ENCODE data around the gene DQX1. TPM values are rescaled to one million over a fixed set of nuclear protein-coding genes. Genes with fewer than 3 reads are reported as not detected.

Gene DQX1
- total and polyA plus RNA-seq, 9 of the 15 experiments (the other 6 are each of a cell fraction or from before 2014, with no cell fraction given), result 0.04 to 0.38 (median 0.18) TPM; not detected in 1

DNA sequence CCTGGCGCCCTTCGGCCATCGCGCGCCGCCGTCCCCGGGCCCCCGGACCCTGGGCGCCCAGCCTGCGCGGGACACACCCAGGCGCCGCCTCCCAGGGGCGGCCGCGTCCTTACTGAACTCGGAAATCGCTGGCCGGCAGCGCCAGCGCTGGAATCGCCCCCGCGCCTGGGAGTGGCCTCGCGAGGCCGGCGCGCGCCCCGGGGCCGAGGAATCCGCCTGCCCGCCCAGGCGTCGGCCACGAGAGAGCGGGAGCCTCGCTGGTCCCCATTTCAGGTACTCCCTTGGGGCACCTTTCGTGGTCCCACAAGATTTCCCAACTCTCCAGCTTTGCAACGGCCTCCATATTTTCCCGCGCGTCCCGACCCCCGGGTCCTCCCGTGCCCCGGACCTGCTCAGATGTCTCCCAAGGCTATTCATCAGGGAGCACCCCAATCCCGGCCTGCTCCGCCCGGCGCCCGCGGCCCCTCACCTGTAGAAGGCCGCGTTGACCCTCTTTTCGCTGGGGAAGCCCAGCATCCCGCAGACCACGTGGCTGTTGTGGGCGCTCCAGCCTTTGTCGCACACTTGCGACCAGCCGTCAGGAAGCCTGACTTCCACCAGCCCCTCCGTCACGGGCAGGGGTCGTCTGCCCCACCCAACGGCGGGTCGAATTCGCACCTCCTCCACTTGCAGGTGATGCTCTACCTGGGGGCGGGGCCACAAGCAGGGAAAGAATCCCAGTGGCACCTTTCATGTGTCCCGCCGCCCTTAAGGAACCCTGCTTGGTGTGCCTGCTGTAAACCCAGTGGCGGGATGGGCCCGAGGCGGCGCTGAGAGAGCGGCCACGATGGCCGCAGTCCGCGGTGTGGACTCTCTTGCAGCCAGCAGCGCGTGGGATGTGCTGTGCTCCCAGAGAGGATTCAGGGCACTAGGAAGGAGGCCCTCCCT is 23.1 kb upstream of the DQX1 start (continued):
- no peak for TF ChIP-seq LARP7 (IDR thresholded peaks at IDR 0.05)
- TF ChIP-seq CHD2 (IDR thresholded peaks at IDR 0.05; ENCODE audit: low read depth, low read length), result peak; percentile 67
- TF ChIP-seq, protein P1, sequence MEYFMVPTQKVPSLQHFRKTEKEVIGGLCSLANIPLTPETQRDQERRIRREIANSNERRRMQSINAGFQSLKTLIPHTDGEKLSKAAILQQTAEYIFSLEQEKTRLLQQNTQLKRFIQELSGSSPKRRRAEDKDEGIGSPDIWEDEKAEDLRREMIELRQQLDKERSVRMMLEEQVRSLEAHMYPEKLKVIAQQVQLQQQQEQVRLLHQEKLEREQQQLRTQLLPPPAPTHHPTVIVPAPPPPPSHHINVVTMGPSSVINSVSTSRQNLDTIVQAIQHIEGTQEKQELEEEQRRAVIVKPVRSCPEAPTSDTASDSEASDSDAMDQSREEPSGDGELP (CRISPR knock-in tag; IDR thresholded peaks at IDR 0.05; ENCODE audit: borderline replicate concordance), result peak; percentile 41; the same call in 1 of the 2 replicates
- peak; percentile 90 for TF ChIP-seq CCNT2 (IDR thresholded peaks at IDR 0.05; ENCODE audit: borderline replicate concordance, extremely low read depth, insufficient read length, low read depth, low read length)
- TF ChIP-seq CREM (IDR thresholded peaks at IDR 0.05; ENCODE audit: low read depth), result peak; percentile 39; the same call in 1 of the 2 replicates
- 0 out of 2 replicates have a peak, but pooled peaks have one; percentile 32 for TF ChIP-seq TCF7 (IDR thresholded peaks at IDR 0.05; ENCODE audit: borderline replicate concordance)
- peak; percentile 60 for TF ChIP-seq SUPT5H (IDR thresholded peaks at IDR 0.05)
- no peak for TF ChIP-seq IRF2 (CRISPR knock-in tag; IDR thresholded peaks at IDR 0.05)

DNA sequence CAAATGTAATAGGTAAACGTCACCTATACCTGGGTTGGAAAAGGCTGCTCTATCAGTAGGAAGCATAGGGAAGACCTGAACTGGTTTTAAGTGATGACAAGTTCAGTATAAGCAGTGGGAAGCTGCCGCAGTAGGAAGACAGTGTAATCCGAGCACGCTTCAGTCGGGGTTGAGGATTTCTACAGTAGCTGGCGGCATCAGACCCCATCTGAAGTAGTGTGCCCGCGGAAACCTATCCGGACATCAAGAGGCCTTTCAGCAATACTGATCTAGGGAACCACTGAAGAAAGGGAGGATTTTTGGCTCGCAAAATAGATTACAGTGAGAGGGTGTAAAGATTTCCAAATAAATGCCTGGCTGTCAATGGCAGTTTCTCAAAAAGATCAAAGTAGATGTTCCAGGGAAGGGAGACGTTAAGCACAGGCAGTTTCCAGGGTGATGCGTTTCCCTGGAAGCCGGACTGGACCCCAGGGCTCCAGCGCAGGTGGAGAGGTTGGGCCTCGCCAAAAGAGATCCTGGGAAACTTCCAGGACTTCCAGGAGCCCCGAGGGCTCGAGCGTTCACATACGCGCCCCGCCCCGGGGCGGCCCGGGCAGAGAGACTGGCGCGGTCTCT is 22.4 kb upstream of the DQX1 start:
- Histone ChIP-seq H3K9me1 (ENCODE audit: control insufficient read depth, insufficient read depth, low read length) (no peaks in the 10 kb centered on the region), H3K9ac (ENCODE audit: insufficient read depth in 1 of 2, low read depth in 2 of 2, low read length in 2 of 2) (peak overlapping the region; percentile 65 to 93), H3K79me2 (ENCODE audit: control insufficient read depth, insufficient read depth, low read length) (peaks cover 1% of the 10 kb centered on the region; the same call in 1 of the 3 replicates), H3K4me3 (peak overlapping the region; percentile 46), H3K4me2 (ENCODE audit: insufficient read depth, low read length) (peak overlapping the region; percentile 77), H3K9me3 (replicated peaks; ENCODE audit: control insufficient read depth, insufficient read depth, low read depth, low read length) (no peaks in the 10 kb centered on the region), H3K27me3 (ENCODE audit: control insufficient read depth in 2 of 2, insufficient read depth in 2 of 2, low read length in 2 of 2) (no peaks in the 10 kb centered on the region), H3K27ac (ENCODE audit: extremely low read depth, low read depth, low read length) (peak overlapping the region; percentile 63; the same call in 2 of the 3 replicates), H3K4me1 (replicated peaks in 1 of 2; ENCODE audit: control insufficient read depth in 2 of 2, insufficient read depth in 2 of 2, low read length in 2 of 2) (peaks cover 22 to 40% of the 10 kb centered on the region in 2 experiments), H4K20me1 (replicated peaks; ENCODE audit: control insufficient read depth, insufficient read depth, low read length) (no peaks in the 10 kb centered on the region), H3K36me3 (ENCODE audit: control insufficient read depth, insufficient read depth, low read length) (no peaks in the 10 kb centered on the region), H2AFZ (ENCODE audit: low read depth, low read length) (peak overlapping the region; percentile 81)
- BruUV-seq (replicated peaks), result no TSS peak
- ChIA-PET POLR2A (interaction anchor here (0.7 to 0.8 kb wide), 2 partner anchors 12 to 41 kb away, joined by 3 read pairs; partner anchors contain the start of gene PCGF1), CTCF (ENCODE audit: low intra/inter-chr PET ratio) (no interaction called here)
- 17% methylated on average over 26 of the region's 26 CpGs for WGBS (ENCODE audit: insufficient coverage, low coverage, missing lambda C conversion rate)
- FAIRE-seq, result no peak
- in situ Hi-C loops (cut with MboI) (no loop called here), intact Hi-C loops (cut with micrococcal nuclease) (no loop called here)
- peak; percentile 26; the same call in 2 of the 3 replicates for ATAC-seq
- peak in 2 of 4 experiments; percentile 32 to 38 for DNase-seq (ENCODE audit: extremely low read depth in 1 of 4, low spot score in 3 of 4)
- TF ChIP-seq AFF4 (CRISPR knock-in tag; IDR thresholded peaks at IDR 0.05), result 0 out of 2 replicates have a peak, but pooled peaks have one; percentile 46
- TF ChIP-seq MBD1 (CRISPR knock-in tag; IDR thresholded peaks at IDR 0.05), result 0 out of 2 replicates have a peak, but pooled peaks have one; percentile 11
- no peak for TF ChIP-seq DDX20 (tag; IDR thresholded peaks at IDR 0.05; ENCODE audit: low read depth)
- no peak for TF ChIP-seq STAG1 (CRISPR knock-in tag; IDR thresholded peaks at IDR 0.05; ENCODE audit: borderline replicate concordance)

Measured in K562 (cell line).